NK-92 (cell line): Measurements from ENCODE around the gene CSNK2A1.

ENCODE experiments used
- DNase-seq: peaks from one replicate; lab custom pipeline; 2025; ENCODE audit not compliant: unreplicated experiment; lab: John Stamatoyannopoulos, UW

Gene CSNK2A1

GRCh38 chr20:568097-568652, 24.6 kb upstream of the CSNK2A1 start:
- no peak for DNase-seq

GRCh38 chr20:564192-564591, 20.6 kb upstream of the CSNK2A1 start:
- DNase-seq = no peak

- DNase-seq = no peak
Measured at GRCh38 chr20:563187-563586, 19.6 kb upstream of the CSNK2A1 start.

- no peak for DNase-seq
Measured at GRCh38 chr20:562232-562897, 18.8 kb upstream of the CSNK2A1 start.

- no peak for DNase-seq
Measured at GRCh38 chr20:561437-562231, 18.0 kb upstream of the CSNK2A1 start.

GRCh38 chr20:560680-561079, 17.1 kb upstream of the CSNK2A1 start:
- DNase-seq = no peak

GRCh38 chr20:558117-558516, 14.5 kb upstream of the CSNK2A1 start:
- DNase-seq = no peak

GRCh38 chr20:556984-557383, 13.4 kb upstream of the CSNK2A1 start:
- no peak for DNase-seq

GRCh38 chr20:555976-556385, 12.4 kb upstream of the CSNK2A1 start:
- DNase-seq = no peak

GRCh38 chr20:550611-551010, 7.0 kb upstream of the CSNK2A1 start:
- no peak for DNase-seq

GRCh38 chr20:549722-550496, 6.3 kb upstream of the CSNK2A1 start:
- no peak for DNase-seq

- no peak for DNase-seq
Measured at GRCh38 chr20:548906-549305, 5.3 kb upstream of the CSNK2A1 start.

GRCh38 chr20:547394-547793, 3.8 kb upstream of the CSNK2A1 start:
- DNase-seq = no peak

- DNase-seq = no peak
Measured at GRCh38 chr20:546353-546752, 2.8 kb upstream of the CSNK2A1 start.

GRCh38 chr20:544153-544725, 649 bp upstream of the CSNK2A1 start:
- DNase-seq = no peak

- no peak for DNase-seq
Measured at GRCh38 chr20:542777-543368, 717 bp downstream of the CSNK2A1 start.

GRCh38 chr20:540391-541201, 3.0 kb downstream of the CSNK2A1 start:
- DNase-seq = no peak

GRCh38 chr20:539848-540247, 3.7 kb downstream of the CSNK2A1 start:
- no peak for DNase-seq

GRCh38 chr20:539191-539590, 4.4 kb downstream of the CSNK2A1 start:
- no peak for DNase-seq

GRCh38 chr20:537983-538382, 5.6 kb downstream of the CSNK2A1 start:
- DNase-seq = no peak
